ENCODE results near the gene DLGAP1.

DNA sequence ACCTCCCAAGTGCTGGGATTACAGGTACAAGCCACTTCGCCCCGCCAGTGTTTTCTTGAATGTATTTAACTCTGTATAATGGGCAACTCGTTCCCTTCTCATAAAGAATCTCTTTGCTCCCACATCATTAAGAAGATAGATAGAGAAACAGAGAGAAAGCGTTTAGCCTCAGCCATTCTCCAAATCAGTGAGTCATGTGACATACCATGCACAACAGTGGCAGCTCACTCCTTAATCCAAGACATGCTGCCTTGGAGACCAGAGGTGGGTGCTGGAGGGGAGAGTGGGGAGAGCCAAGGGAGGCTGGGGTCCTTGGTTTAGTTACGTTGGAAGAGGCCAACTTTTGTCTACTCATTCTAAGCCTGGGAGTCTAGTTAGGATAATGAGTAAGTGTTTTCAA is 950.5 kb downstream of the DLGAP1 start:
- TF ChIP-seq, protein P1, sequence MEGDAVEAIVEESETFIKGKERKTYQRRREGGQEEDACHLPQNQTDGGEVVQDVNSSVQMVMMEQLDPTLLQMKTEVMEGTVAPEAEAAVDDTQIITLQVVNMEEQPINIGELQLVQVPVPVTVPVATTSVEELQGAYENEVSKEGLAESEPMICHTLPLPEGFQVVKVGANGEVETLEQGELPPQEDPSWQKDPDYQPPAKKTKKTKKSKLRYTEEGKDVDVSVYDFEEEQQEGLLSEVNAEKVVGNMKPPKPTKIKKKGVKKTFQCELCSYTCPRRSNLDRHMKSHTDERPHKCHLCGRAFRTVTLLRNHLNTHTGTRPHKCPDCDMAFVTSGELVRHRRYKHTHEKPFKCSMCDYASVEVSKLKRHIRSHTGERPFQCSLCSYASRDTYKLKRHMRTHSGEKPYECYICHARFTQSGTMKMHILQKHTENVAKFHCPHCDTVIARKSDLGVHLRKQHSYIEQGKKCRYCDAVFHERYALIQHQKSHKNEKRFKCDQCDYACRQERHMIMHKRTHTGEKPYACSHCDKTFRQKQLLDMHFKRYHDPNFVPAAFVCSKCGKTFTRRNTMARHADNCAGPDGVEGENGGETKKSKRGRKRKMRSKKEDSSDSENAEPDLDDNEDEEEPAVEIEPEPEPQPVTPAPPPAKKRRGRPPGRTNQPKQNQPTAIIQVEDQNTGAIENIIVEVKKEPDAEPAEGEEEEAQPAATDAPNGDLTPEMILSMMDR (IDR thresholded peaks at IDR 0.05): no peak
- TF ChIP-seq ZFX (IDR thresholded peaks at IDR 0.05; ENCODE audit: borderline replicate concordance): no peak
